ENCODE results near the gene SLC8A3.

Gene SLC8A3

DNA sequence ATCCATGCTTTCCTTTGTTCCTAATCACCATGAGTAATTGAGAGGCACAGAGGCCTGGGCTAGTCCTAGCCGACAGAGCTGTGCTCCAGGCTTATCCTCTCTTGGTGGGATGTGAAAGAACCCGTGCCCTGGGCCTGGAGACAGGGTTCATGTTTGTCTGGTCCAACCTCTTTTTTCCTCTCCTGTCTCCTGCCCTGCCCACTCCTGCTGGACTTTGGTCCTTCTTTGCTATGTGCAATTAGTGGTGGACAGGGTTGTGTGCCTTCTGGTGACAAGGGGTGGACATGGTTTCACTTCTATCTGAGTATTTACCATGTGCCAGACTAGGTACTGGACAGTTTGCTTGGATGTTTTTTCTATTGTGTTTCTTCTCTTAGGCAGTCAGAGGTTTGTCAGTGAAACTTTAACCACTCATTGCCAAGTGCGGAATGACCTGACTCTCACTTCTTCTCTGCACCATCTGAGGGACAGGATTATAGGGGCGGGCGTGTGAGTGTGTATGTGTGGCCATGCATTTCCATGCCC lies 183.4 kb downstream of the SLC8A3 start:
- no peaks in the 10 kb centered on the region for H3K9me3 ChIP-seq (ENCODE audit: insufficient read depth, low read depth, low read length)
- no peaks in the 10 kb centered on the region for H3K79me2 ChIP-seq (ENCODE audit: insufficient read depth, low read length)
- no peaks in the 10 kb centered on the region for H3K36me3 ChIP-seq (ENCODE audit: insufficient read depth, low read length)
- H3K9me2 ChIP-seq (replicated peaks; ENCODE audit: low read depth, low read length): no peaks in the 10 kb centered on the region
- H3K4me3 ChIP-seq (ENCODE audit: low read length, poor library complexity, severe bottlenecking): no peak overlapping the region
- no peak overlapping the region for H3K4me2 ChIP-seq (ENCODE audit: low read depth, low read length, poor library complexity, severe bottlenecking)
- H2AFZ ChIP-seq (ENCODE audit: low read length): no peak overlapping the region
- TF ChIP-seq EZH2phosphoT487 (IDR thresholded peaks at IDR 0.05; ENCODE audit: borderline replicate concordance): no peak
- TF ChIP-seq, protein P1, sequence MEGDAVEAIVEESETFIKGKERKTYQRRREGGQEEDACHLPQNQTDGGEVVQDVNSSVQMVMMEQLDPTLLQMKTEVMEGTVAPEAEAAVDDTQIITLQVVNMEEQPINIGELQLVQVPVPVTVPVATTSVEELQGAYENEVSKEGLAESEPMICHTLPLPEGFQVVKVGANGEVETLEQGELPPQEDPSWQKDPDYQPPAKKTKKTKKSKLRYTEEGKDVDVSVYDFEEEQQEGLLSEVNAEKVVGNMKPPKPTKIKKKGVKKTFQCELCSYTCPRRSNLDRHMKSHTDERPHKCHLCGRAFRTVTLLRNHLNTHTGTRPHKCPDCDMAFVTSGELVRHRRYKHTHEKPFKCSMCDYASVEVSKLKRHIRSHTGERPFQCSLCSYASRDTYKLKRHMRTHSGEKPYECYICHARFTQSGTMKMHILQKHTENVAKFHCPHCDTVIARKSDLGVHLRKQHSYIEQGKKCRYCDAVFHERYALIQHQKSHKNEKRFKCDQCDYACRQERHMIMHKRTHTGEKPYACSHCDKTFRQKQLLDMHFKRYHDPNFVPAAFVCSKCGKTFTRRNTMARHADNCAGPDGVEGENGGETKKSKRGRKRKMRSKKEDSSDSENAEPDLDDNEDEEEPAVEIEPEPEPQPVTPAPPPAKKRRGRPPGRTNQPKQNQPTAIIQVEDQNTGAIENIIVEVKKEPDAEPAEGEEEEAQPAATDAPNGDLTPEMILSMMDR (conservative IDR thresholded peaks at IDR 0.05; ENCODE audit: low read length): no peak
- H3K9ac ChIP-seq (ENCODE audit: low read depth, low read length, poor library complexity, severe bottlenecking): no peak overlapping the region
- H3K4me1 ChIP-seq (ENCODE audit: insufficient read depth, low read length, poor library complexity, severe bottlenecking): no peaks in the 10 kb centered on the region
- no peaks in the 10 kb centered on the region for H3K27me3 ChIP-seq (ENCODE audit: insufficient read depth, low read length, poor library complexity, severe bottlenecking)
- H3F3A ChIP-seq (ENCODE audit: low read depth): no peaks in the 10 kb centered on the region
- H4K20me1 ChIP-seq (ENCODE audit: insufficient read depth, low read length, poor library complexity, severe bottlenecking): no peaks in the 10 kb centered on the region

DNA sequence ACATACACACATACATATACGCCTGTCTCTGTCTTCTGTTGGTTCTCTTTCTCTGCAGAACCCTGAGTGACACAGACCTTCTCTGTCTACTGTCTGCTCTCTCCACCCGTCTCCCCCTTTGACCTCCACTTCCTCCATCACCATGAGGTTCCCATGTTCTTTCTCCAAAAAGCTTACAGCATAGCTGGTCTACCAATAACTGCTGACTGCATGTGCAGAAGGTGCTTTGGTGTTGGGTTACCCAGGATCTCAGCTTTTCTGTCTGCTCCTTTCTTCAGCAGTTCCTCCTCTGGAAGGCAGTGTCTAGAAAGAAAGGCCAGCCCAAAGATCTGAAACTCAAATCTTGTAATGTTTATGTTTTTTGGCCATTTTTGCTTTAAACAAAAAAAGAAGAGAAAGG lies 184.0 kb downstream of the SLC8A3 start:
- Histone ChIP-seq H3K36me3 (ENCODE audit: insufficient read depth, low read length) (no peaks in the 10 kb centered on the region), H3K4me2 (ENCODE audit: low read depth, low read length, poor library complexity, severe bottlenecking) (no peak overlapping the region), H3K9me3 (ENCODE audit: insufficient read depth, low read depth, low read length) (no peaks in the 10 kb centered on the region), H3K9me2 (replicated peaks; ENCODE audit: low read depth, low read length) (no peaks in the 10 kb centered on the region), H3K27me3 (ENCODE audit: insufficient read depth, low read length, poor library complexity, severe bottlenecking) (no peaks in the 10 kb centered on the region), H3F3A (ENCODE audit: low read depth) (no peaks in the 10 kb centered on the region), H3K4me3 (ENCODE audit: low read length, poor library complexity, severe bottlenecking) (no peak overlapping the region), H3K4me1 (ENCODE audit: insufficient read depth, low read length, poor library complexity, severe bottlenecking) (no peaks in the 10 kb centered on the region), H2AFZ (ENCODE audit: low read length) (no peak overlapping the region), H3K79me2 (ENCODE audit: insufficient read depth, low read length) (no peaks in the 10 kb centered on the region), H4K20me1 (ENCODE audit: insufficient read depth, low read length, poor library complexity, severe bottlenecking) (no peaks in the 10 kb centered on the region), H3K9ac (ENCODE audit: low read depth, low read length, poor library complexity, severe bottlenecking) (no peak overlapping the region)
- no peak for TF ChIP-seq EZH2phosphoT487 (IDR thresholded peaks at IDR 0.05; ENCODE audit: borderline replicate concordance)
- TF ChIP-seq, protein P1 (conservative IDR thresholded peaks at IDR 0.05; ENCODE audit: low read length): no peak

DNA sequence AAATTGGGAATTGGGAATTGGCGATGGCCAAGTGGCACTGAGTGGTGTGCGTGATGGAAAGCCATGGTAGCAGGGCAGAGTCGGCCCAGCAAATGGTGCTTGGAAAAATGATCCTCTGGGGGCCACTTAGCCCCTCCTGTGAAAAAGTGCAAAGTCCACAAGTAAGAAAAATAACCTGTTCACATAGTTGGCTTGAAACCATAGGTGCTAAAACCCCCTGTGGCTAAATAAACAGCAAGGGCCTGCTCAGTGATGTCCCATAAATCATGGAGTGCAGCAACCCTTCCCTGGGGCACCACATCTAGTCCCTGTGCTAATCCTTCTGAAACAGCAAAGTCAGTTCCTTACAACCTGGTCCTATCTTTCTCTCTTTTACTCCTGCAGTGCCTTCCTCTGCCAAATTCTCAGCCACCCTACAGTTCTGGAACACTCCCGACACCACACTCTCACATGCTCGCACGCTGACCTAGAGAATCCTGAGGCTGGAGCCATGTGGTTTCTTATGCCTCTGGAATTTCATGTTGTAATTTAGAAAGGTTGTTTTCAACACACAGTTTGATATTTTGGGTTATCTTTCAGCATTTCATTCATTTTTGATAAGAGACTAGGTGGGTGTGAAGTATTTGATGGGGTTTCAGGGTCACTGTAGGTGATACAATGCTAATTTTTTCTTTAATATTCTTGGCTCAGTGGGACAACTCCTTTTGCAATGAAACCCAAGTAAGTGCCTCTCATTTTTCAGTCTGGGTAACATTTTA lies 186.0 kb downstream of the SLC8A3 start:
- TF ChIP-seq EZH2phosphoT487 (IDR thresholded peaks at IDR 0.05; ENCODE audit: borderline replicate concordance): no peak
- TF ChIP-seq, protein P1 (conservative IDR thresholded peaks at IDR 0.05; ENCODE audit: low read length): no peak
- H3K79me2 ChIP-seq (ENCODE audit: insufficient read depth, low read length): no peaks in the 10 kb centered on the region

More for the DNA sequence above, 186.0 kb downstream of the SLC8A3 start:
- no peak overlapping the region for H3K4me3 ChIP-seq (ENCODE audit: low read length, poor library complexity, severe bottlenecking)
- H3K4me2 ChIP-seq (ENCODE audit: low read depth, low read length, poor library complexity, severe bottlenecking): no peak overlapping the region
- H3K4me1 ChIP-seq (ENCODE audit: insufficient read depth, low read length, poor library complexity, severe bottlenecking): no peaks in the 10 kb centered on the region
- no peaks in the 10 kb centered on the region for H4K20me1 ChIP-seq (ENCODE audit: insufficient read depth, low read length, poor library complexity, severe bottlenecking)
- H3K9me3 ChIP-seq (ENCODE audit: insufficient read depth, low read depth, low read length): no peaks in the 10 kb centered on the region
- no peaks in the 10 kb centered on the region for H3K27me3 ChIP-seq (ENCODE audit: insufficient read depth, low read length, poor library complexity, severe bottlenecking)
- H2AFZ ChIP-seq (ENCODE audit: low read length): no peak overlapping the region
- no peaks in the 10 kb centered on the region for H3K9me2 ChIP-seq (replicated peaks; ENCODE audit: low read depth, low read length)
- no peaks in the 10 kb centered on the region for H3K36me3 ChIP-seq (ENCODE audit: insufficient read depth, low read length)
- H3F3A ChIP-seq (ENCODE audit: low read depth): no peaks in the 10 kb centered on the region
- H3K9ac ChIP-seq (ENCODE audit: low read depth, low read length, poor library complexity, severe bottlenecking): no peak overlapping the region

Data from Loucy (cell line).